ENCODE results near the gene ARL8A. TPM values are rescaled to one million over a fixed set of nuclear protein-coding genes. Genes with fewer than 3 reads are reported as not detected.
"Not testable (repeated sequence)": the region's sequence is repeated elsewhere in the genome, so short reads cannot be mapped to it uniquely, and the experiment has no call there.

The ARL8A gene
- total RNA-seq, 4 donors from 2014 or later: 21.2 to 31.3 (median 23.1) TPM

GRCh38 chr1:202171292-202172014 lies 26.9 kb upstream of the ARL8A start:
- peaks cover 0 to 13% (median 0%) of the 10 kb centered on the region in 3 donors for H3K4me1 ChIP-seq
- intact Hi-C loops (cut with DNase I): no loop called here
- H3K9me3 ChIP-seq: no peaks in the 10 kb centered on the region
- H3K27me3 ChIP-seq: peaks cover 0 to 6% (median 0%) of the 10 kb centered on the region in 4 donors
- DNase-seq: no peak
- no peaks in the 10 kb centered on the region for H3K36me3 ChIP-seq
- no peak overlapping the region for H3K4me3 ChIP-seq
- no peak for TF ChIP-seq POLR2A (IDR thresholded peaks at IDR 0.05)
- TF ChIP-seq, protein P1, sequence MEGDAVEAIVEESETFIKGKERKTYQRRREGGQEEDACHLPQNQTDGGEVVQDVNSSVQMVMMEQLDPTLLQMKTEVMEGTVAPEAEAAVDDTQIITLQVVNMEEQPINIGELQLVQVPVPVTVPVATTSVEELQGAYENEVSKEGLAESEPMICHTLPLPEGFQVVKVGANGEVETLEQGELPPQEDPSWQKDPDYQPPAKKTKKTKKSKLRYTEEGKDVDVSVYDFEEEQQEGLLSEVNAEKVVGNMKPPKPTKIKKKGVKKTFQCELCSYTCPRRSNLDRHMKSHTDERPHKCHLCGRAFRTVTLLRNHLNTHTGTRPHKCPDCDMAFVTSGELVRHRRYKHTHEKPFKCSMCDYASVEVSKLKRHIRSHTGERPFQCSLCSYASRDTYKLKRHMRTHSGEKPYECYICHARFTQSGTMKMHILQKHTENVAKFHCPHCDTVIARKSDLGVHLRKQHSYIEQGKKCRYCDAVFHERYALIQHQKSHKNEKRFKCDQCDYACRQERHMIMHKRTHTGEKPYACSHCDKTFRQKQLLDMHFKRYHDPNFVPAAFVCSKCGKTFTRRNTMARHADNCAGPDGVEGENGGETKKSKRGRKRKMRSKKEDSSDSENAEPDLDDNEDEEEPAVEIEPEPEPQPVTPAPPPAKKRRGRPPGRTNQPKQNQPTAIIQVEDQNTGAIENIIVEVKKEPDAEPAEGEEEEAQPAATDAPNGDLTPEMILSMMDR (IDR thresholded peaks at IDR 0.05): no peak
- H3K27ac ChIP-seq: no peak overlapping the region
- WGBS, 2 donors: 95% methylated on average over 8 of the region's 11 CpGs; no CpG with 5 or more reads in 1 of the 2 donors

DNA sequence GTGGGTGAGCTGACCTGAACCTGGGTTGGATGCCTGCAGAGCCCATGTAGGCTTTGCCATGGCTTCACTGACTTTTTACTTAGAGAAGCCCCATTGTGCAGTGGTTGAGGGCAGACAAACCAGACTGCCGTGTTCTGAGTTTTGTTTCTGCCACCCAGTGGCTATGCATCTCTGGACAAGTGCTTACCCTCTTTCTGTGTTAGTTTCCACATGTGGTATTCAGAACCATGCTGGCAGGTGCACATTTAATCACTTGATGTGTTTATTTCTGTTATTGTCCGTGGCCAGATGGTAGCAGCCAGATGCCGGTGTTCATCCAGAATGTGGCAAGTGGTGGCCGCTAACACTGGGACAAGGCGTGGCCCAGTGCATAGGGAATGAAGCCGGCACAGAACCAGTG lies 26.2 kb upstream of the ARL8A start:
- intact Hi-C loops (cut with DNase I): no loop called here
- Histone ChIP-seq H3K27ac (no peak overlapping the region), H3K4me3 (no peak overlapping the region), H3K4me1 (peaks cover 0 to 13% (median 0%) of the 10 kb centered on the region in 3 donors), H3K27me3 (peaks cover 0 to 6% (median 0%) of the 10 kb centered on the region in 4 donors), H3K36me3 (no peaks in the 10 kb centered on the region), H3K9me3 (no peaks in the 10 kb centered on the region)
- DNase-seq: no peak
- TF ChIP-seq, protein P1 (IDR thresholded peaks at IDR 0.05): no peak
- no peak for TF ChIP-seq POLR2A (IDR thresholded peaks at IDR 0.05)
- WGBS, 2 donors: 69 to 86% methylated on average over 3 to 6 of the region's 6 CpGs

DNA sequence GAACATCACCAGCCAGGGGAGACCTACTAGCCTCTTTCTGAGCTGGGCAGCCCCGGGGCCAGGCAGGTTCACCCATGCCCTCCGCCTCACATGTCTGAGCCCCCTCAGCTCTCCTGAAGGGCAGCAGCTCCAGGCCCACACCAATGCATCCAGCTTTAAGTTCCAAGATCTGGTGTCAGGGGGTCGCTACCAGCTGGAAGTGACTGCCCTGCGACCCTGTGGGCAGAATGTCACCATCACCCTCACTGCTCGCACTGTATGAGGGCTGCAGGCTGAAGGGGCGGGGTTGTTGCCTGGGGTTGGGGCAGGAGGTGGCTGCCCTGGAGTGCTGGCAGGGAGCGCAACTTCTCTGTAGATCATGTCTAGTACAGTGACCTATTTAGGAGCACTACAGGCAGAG lies 24.3 kb upstream of the ARL8A start:
- TF ChIP-seq, protein P1 (IDR thresholded peaks at IDR 0.05): no peak
- no peak for TF ChIP-seq POLR2A (IDR thresholded peaks at IDR 0.05)
- no peaks in the 10 kb centered on the region for H3K9me3 ChIP-seq
- 100% methylated on average over 1 of the region's 7 CpGs for WGBS, 2 donors
- intact Hi-C loops (cut with DNase I): no loop called here
- H3K27me3 ChIP-seq: peaks cover 0 to 6% (median 0%) of the 10 kb centered on the region in 4 donors
- no peak overlapping the region for H3K4me3 ChIP-seq
- no peaks in the 10 kb centered on the region for H3K36me3 ChIP-seq
- H3K27ac ChIP-seq: no peak overlapping the region
- DNase-seq: no peak
- H3K4me1 ChIP-seq: peaks cover 0 to 18% (median 0%) of the 10 kb centered on the region in 3 donors

DNA sequence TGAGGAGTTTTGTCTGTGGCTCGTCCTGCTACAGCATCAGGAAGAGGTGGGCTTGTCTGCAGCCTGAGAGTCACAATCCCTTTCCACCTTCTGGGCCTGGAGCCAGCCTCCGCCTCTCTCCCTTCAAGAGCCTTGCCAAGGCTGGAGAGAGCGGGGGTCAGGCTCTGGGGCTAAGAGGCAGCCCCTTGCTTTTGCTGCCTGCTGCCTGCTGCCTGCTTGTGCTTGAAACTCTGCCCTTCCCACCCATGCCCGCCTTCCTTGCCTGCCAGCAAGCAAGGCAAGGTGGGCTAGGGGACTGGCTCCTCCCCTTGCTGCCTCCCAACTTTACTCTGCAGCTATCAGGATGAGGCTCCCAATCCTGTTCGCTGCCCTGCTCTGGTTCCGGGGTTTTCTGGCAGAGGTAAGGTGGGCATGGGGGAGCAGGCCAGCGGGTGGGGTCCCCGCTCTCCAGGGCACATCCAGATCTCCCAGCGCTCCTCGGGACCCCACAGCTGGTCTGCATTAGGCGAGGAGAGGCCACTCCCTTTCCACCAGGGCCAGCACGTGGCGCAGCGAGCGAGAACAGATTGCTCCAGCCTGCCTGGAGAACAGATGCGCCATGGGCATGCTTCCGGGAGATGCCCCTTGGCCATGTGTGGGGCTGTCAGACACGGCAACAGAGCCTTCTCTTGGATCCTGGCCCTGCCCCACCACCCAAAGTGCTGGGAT lies 23.3 kb upstream of the ARL8A start:
- Histone ChIP-seq H3K27ac (no peak overlapping the region), H3K4me3 (no peak overlapping the region), H3K36me3 (no peaks in the 10 kb centered on the region), H3K9me3 (no peaks in the 10 kb centered on the region), H3K4me1 (peaks cover 0 to 28% (median 0%) of the 10 kb centered on the region in 3 donors), H3K27me3 (peaks cover 0 to 12% (median 0%) of the 10 kb centered on the region in 4 donors)
- TF ChIP-seq, protein P1 (IDR thresholded peaks at IDR 0.05): no peak
- TF ChIP-seq POLR2A (IDR thresholded peaks at IDR 0.05): no peak
- WGBS, 2 donors: 52 to 60% methylated on average over 4 of the region's 18 CpGs
- no peak for DNase-seq
- intact Hi-C loops (cut with DNase I): no loop called here

DNA sequence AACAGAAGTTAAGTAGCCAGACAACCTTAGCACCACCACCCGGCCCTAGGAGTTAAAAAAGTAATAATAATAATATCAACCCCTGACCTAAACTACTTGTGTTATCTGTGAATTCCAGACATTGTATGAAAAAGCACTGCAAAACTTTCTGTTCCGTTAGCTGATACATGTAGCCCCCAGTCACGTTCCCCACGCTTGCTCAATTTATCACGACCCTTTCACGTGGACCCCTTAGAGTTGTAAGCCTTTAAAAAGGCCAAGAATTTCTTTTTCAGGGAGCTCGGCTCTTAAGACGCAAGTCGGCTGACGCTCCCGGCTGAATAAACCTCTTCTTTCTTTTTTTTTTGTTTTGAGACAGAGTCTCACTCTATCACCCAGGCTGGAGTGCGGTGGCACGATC lies 22.5 kb upstream of the ARL8A start:
- intact Hi-C loops (cut with DNase I); H3K4me3 ChIP-seq; H3K9me3 ChIP-seq; H3K36me3 ChIP-seq; DNase-seq; H3K27ac ChIP-seq: not testable (repeated sequence)
- H3K27me3 ChIP-seq: peaks cover 0 to 12% (median 0%) of the 10 kb centered on the region in 4 donors
- peaks cover 0 to 36% (median 0%) of the 10 kb centered on the region in 3 donors for H3K4me1 ChIP-seq
- 83 to 85% methylated on average over 13 of the region's 13 CpGs for WGBS, 2 donors

All from esophagus squamous epithelium (tissue), 5 donors.